ENCODE measurements around the gene TSSC4. TPM values are rescaled to one million over a fixed set of nuclear protein-coding genes. Genes with fewer than 3 reads are reported as not detected.

The TSSC4 gene
- total RNA-seq, 1 donor from 2014 or later: 25.7 TPM

- DNase-seq: no peak
Measured at GRCh38 chr11:2450321-2451041, 49.9 kb downstream of the TSSC4 start.

GRCh38 chr11:2451336-2451735 lies 50.8 kb downstream of the TSSC4 start:
- no peak for DNase-seq

- no peak for DNase-seq
Measured at GRCh38 chr11:2451916-2452315, 51.4 kb downstream of the TSSC4 start.

GRCh38 chr11:2452321-2453012 lies 51.9 kb downstream of the TSSC4 start:
- no peak for DNase-seq

GRCh38 chr11:2453436-2453835 lies 52.9 kb downstream of the TSSC4 start:
- DNase-seq: no peak

Small RNA genes within 50 kb of the gene (small RNA-seq; reads per million reads assigned to genes)
- gene RF00019: not detected

Other genes with a start within 250 kb of the TSSC4 start
- not detected for gene INS, start 239.5 kb upstream of the TSSC4 start, total RNA-seq
- gene TH, start 228.9 kb upstream of the TSSC4 start, total RNA-seq: not detected
- 1.4 TPM for gene ASCL2, start 130.2 kb upstream of the TSSC4 start, total RNA-seq
- gene C11orf21, start 98.8 kb upstream of the TSSC4 start, total RNA-seq: 0.16 TPM
- gene TSPAN32, start 98.7 kb upstream of the TSSC4 start, total RNA-seq: not detected
- gene CD81, start 23.4 kb upstream of the TSSC4 start, total RNA-seq: 69.4 TPM
- not detected for gene TRPM5, start 43.8 kb downstream of the TSSC4 start, total RNA-seq
- gene KCNQ1, start 44.3 kb downstream of the TSSC4 start, total RNA-seq: 0.31 TPM